ENCODE data around the gene RNASEL. TPM values are rescaled to one million over a fixed set of nuclear protein-coding genes. Genes with fewer than 3 reads are reported as not detected.

Gene RNASEL
- total RNA-seq, 4 donors from 2014 or later = 6.1 to 8.0 (median 7.1) TPM

- no peak for TF ChIP-seq POLR2A (IDR thresholded peaks at IDR 0.05)
- TF ChIP-seq CTCF (IDR thresholded peaks at IDR 0.05) = no peak
- no peak overlapping the region for H3K4me3 ChIP-seq (ENCODE audit: low read depth, poor library complexity, severe bottlenecking)
- WGBS, 2 donors = 71 to 88% methylated on average over 2 of the region's 2 CpGs
- intact Hi-C loops (cut with DNase I; ENCODE audit: low total_unique reads) = no loop called here
- no peak for DNase-seq (ENCODE audit: low spot score in 2 of 2)
Measured at GRCh38 chr1:182627622-182628021, 38.6 kb upstream of the RNASEL start.

- 29 to 36% methylated on average over 1 of the region's 1 CpG for WGBS, 2 donors
- no peak overlapping the region for H3K4me3 ChIP-seq (ENCODE audit: low read depth, poor library complexity, severe bottlenecking)
- DNase-seq (ENCODE audit: low spot score in 2 of 2) = no peak
- intact Hi-C loops (cut with DNase I; ENCODE audit: low total_unique reads) = no loop called here
- TF ChIP-seq POLR2A (IDR thresholded peaks at IDR 0.05) = no peak
- TF ChIP-seq CTCF (IDR thresholded peaks at IDR 0.05) = no peak
Measured at GRCh38 chr1:182626527-182626926, 37.5 kb upstream of the RNASEL start.

- DNase-seq (ENCODE audit: low spot score in 2 of 2) = no peak
- intact Hi-C loops (cut with DNase I; ENCODE audit: low total_unique reads) = no loop called here
- TF ChIP-seq POLR2A (IDR thresholded peaks at IDR 0.05) (no peak), CTCF (IDR thresholded peaks at IDR 0.05) (no peak)
- H3K4me3 ChIP-seq (ENCODE audit: low read depth, poor library complexity, severe bottlenecking) = no peak overlapping the region
- 27 to 55% methylated on average over 1 of the region's 1 CpG for WGBS, 2 donors
Measured at GRCh38 chr1:182625719-182626504, 36.9 kb upstream of the RNASEL start.

GRCh38 chr1:182625024-182625423, 36.0 kb upstream of the RNASEL start:
- no peak for DNase-seq (ENCODE audit: low spot score in 2 of 2)
- 69 to 86% methylated on average over 3 of the region's 3 CpGs for WGBS, 2 donors
- H3K4me3 ChIP-seq (ENCODE audit: low read depth, poor library complexity, severe bottlenecking) = no peak overlapping the region
- TF ChIP-seq POLR2A (IDR thresholded peaks at IDR 0.05) = no peak
- no peak for TF ChIP-seq CTCF (IDR thresholded peaks at IDR 0.05)
- intact Hi-C loops (cut with DNase I; ENCODE audit: low total_unique reads) = no loop called here

GRCh38 chr1:182624577-182624976, 35.5 kb upstream of the RNASEL start:
- DNase-seq (ENCODE audit: low spot score in 2 of 2) = no peak
- TF ChIP-seq CTCF (IDR thresholded peaks at IDR 0.05) (no peak), POLR2A (IDR thresholded peaks at IDR 0.05) (no peak)
- intact Hi-C loops (cut with DNase I; ENCODE audit: low total_unique reads) = no loop called here
- WGBS, 2 donors = 33 to 55% methylated on average over 1 of the region's 1 CpG
- no peak overlapping the region for H3K4me3 ChIP-seq (ENCODE audit: low read depth, poor library complexity, severe bottlenecking)

Measured in lower leg skin (tissue), 4 donors.